Measurements from ENCODE around the gene TOP1.

- TF ChIP-seq, protein P1, sequence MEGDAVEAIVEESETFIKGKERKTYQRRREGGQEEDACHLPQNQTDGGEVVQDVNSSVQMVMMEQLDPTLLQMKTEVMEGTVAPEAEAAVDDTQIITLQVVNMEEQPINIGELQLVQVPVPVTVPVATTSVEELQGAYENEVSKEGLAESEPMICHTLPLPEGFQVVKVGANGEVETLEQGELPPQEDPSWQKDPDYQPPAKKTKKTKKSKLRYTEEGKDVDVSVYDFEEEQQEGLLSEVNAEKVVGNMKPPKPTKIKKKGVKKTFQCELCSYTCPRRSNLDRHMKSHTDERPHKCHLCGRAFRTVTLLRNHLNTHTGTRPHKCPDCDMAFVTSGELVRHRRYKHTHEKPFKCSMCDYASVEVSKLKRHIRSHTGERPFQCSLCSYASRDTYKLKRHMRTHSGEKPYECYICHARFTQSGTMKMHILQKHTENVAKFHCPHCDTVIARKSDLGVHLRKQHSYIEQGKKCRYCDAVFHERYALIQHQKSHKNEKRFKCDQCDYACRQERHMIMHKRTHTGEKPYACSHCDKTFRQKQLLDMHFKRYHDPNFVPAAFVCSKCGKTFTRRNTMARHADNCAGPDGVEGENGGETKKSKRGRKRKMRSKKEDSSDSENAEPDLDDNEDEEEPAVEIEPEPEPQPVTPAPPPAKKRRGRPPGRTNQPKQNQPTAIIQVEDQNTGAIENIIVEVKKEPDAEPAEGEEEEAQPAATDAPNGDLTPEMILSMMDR (IDR thresholded peaks at IDR 0.05), result no peak
- no peak for TF ChIP-seq POLR2A (IDR thresholded peaks at IDR 0.05)
Measured at GRCh38 chr20:41118632-41119031, 90.0 kb downstream of the TOP1 start.
